Liver (tissue), 9 donors: ENCODE measurements around the gene BABAM1. TPM values are rescaled to one million over a fixed set of nuclear protein-coding genes. Genes with fewer than 3 reads are reported as not detected.

Experiments used
- DNase-seq: peaks from one replicate; pipeline ENCODE4 v3.0.0-alpha.2; 2017; ENCODE audit warnings: low spot score
- H3K27ac ChIP-seq, 2 donors: one replicate each; pipeline ENCODE4 v1.7.0; 2013; ENCODE audit warnings: inconsistent platforms in 2 of 2, low read length in 2 of 2, control low read depth in 1 of 2, low read depth in 1 of 2, mild to moderate bottlenecking in 1 of 2
- H3K27me3 ChIP-seq, 4 donors: one replicate each; pipeline versions ENCODE4 v1.6.1 to v1.7.0; 2013; ENCODE audit warnings: low read length in 3 of 4, inconsistent platforms in 1 of 4, mild to moderate bottlenecking in 1 of 4, moderate library complexity in 1 of 4; ENCODE audit not compliant: control insufficient read depth in 4 of 4, insufficient read depth in 4 of 4
- H3K36me3 ChIP-seq, 4 donors: one replicate each; pipeline versions ENCODE4 v1.6.1 to v1.7.0; 2013; ENCODE audit warnings: low read length in 3 of 4, mild to moderate bottlenecking in 3 of 4, low read depth in 1 of 4, moderate library complexity in 1 of 4; ENCODE audit not compliant: control insufficient read depth in 4 of 4, insufficient read depth in 3 of 4
- H3K4me1 ChIP-seq, 4 donors: one replicate each; pipeline versions ENCODE4 v1.6.1 to v1.7.0; 2013; ENCODE audit warnings: low read length in 3 of 4, mild to moderate bottlenecking in 3 of 4, moderate library complexity in 1 of 4; ENCODE audit not compliant: control insufficient read depth in 4 of 4, insufficient read depth in 4 of 4
- H3K4me3 ChIP-seq, 3 donors: one replicate each; pipeline versions ENCODE4 v1.6.1 to v1.7.0; 2013; ENCODE audit warnings: low read length in 3 of 3, control low read depth in 1 of 3, low read depth in 1 of 3, mild to moderate bottlenecking in 1 of 3
- H3K9ac ChIP-seq, 2 donors: one replicate each; pipeline ENCODE4 v1.7.0; 2013; ENCODE audit warnings: low read length in 2 of 2, mild to moderate bottlenecking in 2 of 2, moderate library complexity in 2 of 2, control low read depth in 1 of 2, low read depth in 1 of 2
- H3K9me3 ChIP-seq, 4 donors: one replicate each; pipeline versions ENCODE4 v1.6.1 to v1.7.0; 2013; ENCODE audit warnings: low read length in 3 of 4; ENCODE audit not compliant: control insufficient read depth in 4 of 4
- EGR1 ChIP-seq, 2 donors: IDR thresholded peaks; 2 replicates each; pipeline ENCODE4 v1.6.1; 2016 to 2018; ENCODE audit warnings: antibody characterized with exemption in 2 of 2, low read depth in 2 of 2
- FOXA1 ChIP-seq: IDR thresholded peaks from 2 replicates; pipeline ENCODE4 v1.6.1; 2016; ENCODE audit warnings: antibody characterized with exemption
- FOXA2 ChIP-seq: IDR thresholded peaks from 2 replicates; pipeline ENCODE4 v1.6.1; 2016; ENCODE audit warnings: antibody characterized with exemption
- GABPA ChIP-seq, 2 donors: IDR thresholded peaks in 1 of 2; conservative IDR thresholded peaks in 1 of 2; 2 replicates each; pipeline ENCODE4 v1.6.1; 2016; ENCODE audit warnings: antibody characterized with exemption in 2 of 2, mild to moderate bottlenecking in 1 of 2, moderate library complexity in 1 of 2
- HNF4A ChIP-seq, 2 donors: conservative IDR thresholded peaks; 2 replicates each; pipeline ENCODE4 v1.6.1; 2016; ENCODE audit warnings: antibody characterized with exemption in 2 of 2, mild to moderate bottlenecking in 2 of 2
- HNF4G ChIP-seq: IDR thresholded peaks from 2 replicates; pipeline ENCODE4 v1.6.1; 2016; ENCODE audit warnings: antibody characterized with exemption
- JUND ChIP-seq, 2 donors: IDR thresholded peaks; 2 replicates each; pipeline ENCODE4 v1.6.1; 2016; ENCODE audit warnings: antibody characterized with exemption in 2 of 2
- NR2F2 ChIP-seq: IDR thresholded peaks from 2 replicates; pipeline ENCODE4 v1.6.1; 2016; ENCODE audit warnings: antibody characterized with exemption
- RAD21 ChIP-seq, 2 donors: IDR thresholded peaks; 2 replicates each; pipeline ENCODE4 v1.6.1; 2016; ENCODE audit warnings: antibody characterized with exemption in 2 of 2, mild to moderate bottlenecking in 2 of 2
- RXRA ChIP-seq, 2 donors: IDR thresholded peaks; 2 replicates each; pipeline ENCODE4 v1.6.1; 2017 to 2018; ENCODE audit warnings: antibody characterized with exemption in 2 of 2, mild to moderate bottlenecking in 1 of 2
- SP1 ChIP-seq: IDR thresholded peaks from 2 replicates; pipeline ENCODE4 v1.6.1; 2018; ENCODE audit warnings: antibody characterized with exemption, mild to moderate bottlenecking
- TAF1 ChIP-seq: conservative IDR thresholded peaks from 2 replicates; pipeline ENCODE4 v1.6.1; 2016; ENCODE audit warnings: antibody characterized with exemption, mild to moderate bottlenecking
- YY1 ChIP-seq: IDR thresholded peaks from 2 replicates; pipeline ENCODE4 v1.6.1; 2016; ENCODE audit warnings: antibody characterized with exemption, mild to moderate bottlenecking
- WGBS: extraction: QIAGEN DNeasy Blood & Tissue Kit; methylation state at CpG from one replicate; pipeline ENCODE4 v1.1.7; 2013; 5-methylcytosine and 5-hydroxymethylcytosine counted together
- polyA plus RNA-seq, 2 donors: library from polyadenylated mRNA; stranded (reverse) in 1 of 2; unstranded in 1 of 2; fragments of 200-250 nt in 1 of 2; fragments of >200 nt in 1 of 2; fragmentation: Nextera tagmentation in 1 of 2; extraction: Ambion mirVana in 1 of 2; gene quantifications; one replicate each; pipeline versions ENCODE4 v1.2.1 to v1.2.3, GENCODE V29; 2013 to 2015
- total RNA-seq, 2 donors: library from RNA; depleted of rRNA; stranded (reverse); fragments of >200 nt; gene quantifications; one replicate each; pipeline ENCODE4 v1.2.3, GENCODE V29; 2014
- TF ChIP-seq, protein P1 (sequence below): IDR thresholded peaks from 2 replicates; pipeline ENCODE4 v1.6.1; 2016; ENCODE audit warnings: antibody characterized with exemption, mild to moderate bottlenecking
- TF ChIP-seq, protein P2 (sequence below): IDR thresholded peaks from 2 replicates; pipeline ENCODE4 v1.6.1; 2016; ENCODE audit warnings: antibody characterized with exemption
- TF ChIP-seq, protein P3 (sequence below): IDR thresholded peaks from 2 replicates; pipeline ENCODE4 v1.6.1; 2016; ENCODE audit warnings: antibody characterized with exemption
- TF ChIP-seq, protein P4 (sequence below): IDR thresholded peaks from 2 replicates; pipeline ENCODE4 v1.6.1; 2016; ENCODE audit warnings: antibody characterized with exemption
- TF ChIP-seq, protein P5 (sequence below): fragments of 150-350 bp; IDR thresholded peaks from 2 replicates; pipeline ENCODE4 v1.5.1; 2017; ENCODE audit warnings: improper control_type of control experiment, low read depth, low read length; ENCODE audit not compliant: missing input control
- donor health status: healthy.
- donor health status: healthy.
- donor health status: healthy.
- donor health status: healthy.
- donor health status: healthy.

The BABAM1 gene
- total and polyA plus RNA-seq, 4 donors, result 29.3 to 47.0 (median 33.5) TPM

DNA sequence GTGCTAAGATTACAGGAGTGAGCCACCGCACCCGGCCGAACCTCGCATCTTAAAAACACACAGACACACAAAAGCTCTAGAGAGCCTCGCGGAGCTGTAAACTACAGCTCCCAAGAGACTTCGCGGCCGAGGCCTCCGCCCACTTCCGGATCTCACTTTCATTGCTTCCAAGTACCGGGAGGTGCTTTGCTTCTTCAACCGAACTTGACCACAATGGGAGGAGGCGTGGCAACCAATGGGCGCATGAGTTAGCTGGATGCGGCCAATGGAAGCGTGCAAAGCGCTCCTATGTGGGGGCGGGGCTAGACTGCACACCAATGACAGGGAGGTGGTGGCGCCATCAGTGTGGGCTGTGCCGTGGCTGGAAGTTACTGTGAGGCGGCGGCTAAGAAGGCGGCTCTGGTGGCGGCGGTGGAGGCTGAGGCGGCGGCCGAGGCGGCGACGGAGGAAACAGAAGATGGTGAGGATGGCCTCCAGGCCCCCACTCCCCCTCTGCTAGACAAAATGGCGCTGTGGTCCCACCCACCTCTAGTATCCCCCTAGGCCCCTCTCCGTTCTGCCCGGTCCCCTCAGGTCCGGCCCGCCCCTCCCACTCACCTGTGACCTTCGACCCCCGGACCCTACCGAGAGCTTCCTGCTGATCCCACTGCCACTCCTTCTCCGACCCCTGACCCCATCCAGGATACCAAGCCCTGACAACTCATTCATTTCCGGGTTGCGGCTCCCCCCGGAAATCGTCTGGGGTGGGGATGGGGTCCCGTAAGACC, 42.1 kb downstream of the BABAM1 start, which contains the start of gene DDA1:
DDA1 (plus strand) TSS at position 366 of the 767 bp plus-strand sequence; CDS start at position 458, 92 bp downstream.
- peak in 1 of 2 donors; percentile 53 for TF ChIP-seq JUND (IDR thresholded peaks at IDR 0.05)
- no peak for TF ChIP-seq HNF4G
- TF ChIP-seq YY1, result peak; percentile 94
- no peak for TF ChIP-seq FOXA1
- peak; percentile 65 to 88 for TF ChIP-seq GABPA (IDR thresholded peaks at IDR 0.05 in 1 of 2, conservative IDR thresholded peaks at IDR 0.05 in 1 of 2)
- TF ChIP-seq HNF4A (conservative IDR thresholded peaks at IDR 0.05), result peak; percentile 15 to 50
- peak; percentile 53 to 76 for TF ChIP-seq EGR1 (IDR thresholded peaks at IDR 0.05; ENCODE audit: low read depth in 2 of 2)
- TF ChIP-seq, protein P1, sequence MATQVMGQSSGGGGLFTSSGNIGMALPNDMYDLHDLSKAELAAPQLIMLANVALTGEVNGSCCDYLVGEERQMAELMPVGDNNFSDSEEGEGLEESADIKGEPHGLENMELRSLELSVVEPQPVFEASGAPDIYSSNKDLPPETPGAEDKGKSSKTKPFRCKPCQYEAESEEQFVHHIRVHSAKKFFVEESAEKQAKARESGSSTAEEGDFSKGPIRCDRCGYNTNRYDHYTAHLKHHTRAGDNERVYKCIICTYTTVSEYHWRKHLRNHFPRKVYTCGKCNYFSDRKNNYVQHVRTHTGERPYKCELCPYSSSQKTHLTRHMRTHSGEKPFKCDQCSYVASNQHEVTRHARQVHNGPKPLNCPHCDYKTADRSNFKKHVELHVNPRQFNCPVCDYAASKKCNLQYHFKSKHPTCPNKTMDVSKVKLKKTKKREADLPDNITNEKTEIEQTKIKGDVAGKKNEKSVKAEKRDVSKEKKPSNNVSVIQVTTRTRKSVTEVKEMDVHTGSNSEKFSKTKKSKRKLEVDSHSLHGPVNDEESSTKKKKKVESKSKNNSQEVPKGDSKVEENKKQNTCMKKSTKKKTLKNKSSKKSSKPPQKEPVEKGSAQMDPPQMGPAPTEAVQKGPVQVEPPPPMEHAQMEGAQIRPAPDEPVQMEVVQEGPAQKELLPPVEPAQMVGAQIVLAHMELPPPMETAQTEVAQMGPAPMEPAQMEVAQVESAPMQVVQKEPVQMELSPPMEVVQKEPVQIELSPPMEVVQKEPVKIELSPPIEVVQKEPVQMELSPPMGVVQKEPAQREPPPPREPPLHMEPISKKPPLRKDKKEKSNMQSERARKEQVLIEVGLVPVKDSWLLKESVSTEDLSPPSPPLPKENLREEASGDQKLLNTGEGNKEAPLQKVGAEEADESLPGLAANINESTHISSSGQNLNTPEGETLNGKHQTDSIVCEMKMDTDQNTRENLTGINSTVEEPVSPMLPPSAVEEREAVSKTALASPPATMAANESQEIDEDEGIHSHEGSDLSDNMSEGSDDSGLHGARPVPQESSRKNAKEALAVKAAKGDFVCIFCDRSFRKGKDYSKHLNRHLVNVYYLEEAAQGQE, result peak; percentile 69
- peak; percentile 41 for TF ChIP-seq TAF1
- TF ChIP-seq SP1, result peak; percentile 97
- TF ChIP-seq, protein P2, sequence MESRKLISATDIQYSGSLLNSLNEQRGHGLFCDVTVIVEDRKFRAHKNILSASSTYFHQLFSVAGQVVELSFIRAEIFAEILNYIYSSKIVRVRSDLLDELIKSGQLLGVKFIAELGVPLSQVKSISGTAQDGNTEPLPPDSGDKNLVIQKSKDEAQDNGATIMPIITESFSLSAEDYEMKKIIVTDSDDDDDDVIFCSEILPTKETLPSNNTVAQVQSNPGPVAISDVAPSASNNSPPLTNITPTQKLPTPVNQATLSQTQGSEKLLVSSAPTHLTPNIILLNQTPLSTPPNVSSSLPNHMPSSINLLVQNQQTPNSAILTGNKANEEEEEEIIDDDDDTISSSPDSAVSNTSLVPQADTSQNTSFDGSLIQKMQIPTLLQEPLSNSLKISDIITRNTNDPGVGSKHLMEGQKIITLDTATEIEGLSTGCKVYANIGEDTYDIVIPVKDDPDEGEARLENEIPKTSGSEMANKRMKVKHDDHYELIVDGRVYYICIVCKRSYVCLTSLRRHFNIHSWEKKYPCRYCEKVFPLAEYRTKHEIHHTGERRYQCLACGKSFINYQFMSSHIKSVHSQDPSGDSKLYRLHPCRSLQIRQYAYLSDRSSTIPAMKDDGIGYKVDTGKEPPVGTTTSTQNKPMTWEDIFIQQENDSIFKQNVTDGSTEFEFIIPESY, result no peak
- no peak for TF ChIP-seq RAD21 (IDR thresholded peaks at IDR 0.05)
- TF ChIP-seq NR2F2, result peak; percentile 87
- TF ChIP-seq, protein P3, sequence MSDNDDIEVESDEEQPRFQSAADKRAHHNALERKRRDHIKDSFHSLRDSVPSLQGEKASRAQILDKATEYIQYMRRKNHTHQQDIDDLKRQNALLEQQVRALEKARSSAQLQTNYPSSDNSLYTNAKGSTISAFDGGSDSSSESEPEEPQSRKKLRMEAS, result peak; percentile 42
- peak; percentile 25 to 31 for TF ChIP-seq RXRA (IDR thresholded peaks at IDR 0.05)
- TF ChIP-seq FOXA2, result no peak
- TF ChIP-seq, protein P4, sequence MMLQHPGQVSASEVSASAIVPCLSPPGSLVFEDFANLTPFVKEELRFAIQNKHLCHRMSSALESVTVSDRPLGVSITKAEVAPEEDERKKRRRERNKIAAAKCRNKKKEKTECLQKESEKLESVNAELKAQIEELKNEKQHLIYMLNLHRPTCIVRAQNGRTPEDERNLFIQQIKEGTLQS, result no peak
- TF ChIP-seq, protein P5, sequence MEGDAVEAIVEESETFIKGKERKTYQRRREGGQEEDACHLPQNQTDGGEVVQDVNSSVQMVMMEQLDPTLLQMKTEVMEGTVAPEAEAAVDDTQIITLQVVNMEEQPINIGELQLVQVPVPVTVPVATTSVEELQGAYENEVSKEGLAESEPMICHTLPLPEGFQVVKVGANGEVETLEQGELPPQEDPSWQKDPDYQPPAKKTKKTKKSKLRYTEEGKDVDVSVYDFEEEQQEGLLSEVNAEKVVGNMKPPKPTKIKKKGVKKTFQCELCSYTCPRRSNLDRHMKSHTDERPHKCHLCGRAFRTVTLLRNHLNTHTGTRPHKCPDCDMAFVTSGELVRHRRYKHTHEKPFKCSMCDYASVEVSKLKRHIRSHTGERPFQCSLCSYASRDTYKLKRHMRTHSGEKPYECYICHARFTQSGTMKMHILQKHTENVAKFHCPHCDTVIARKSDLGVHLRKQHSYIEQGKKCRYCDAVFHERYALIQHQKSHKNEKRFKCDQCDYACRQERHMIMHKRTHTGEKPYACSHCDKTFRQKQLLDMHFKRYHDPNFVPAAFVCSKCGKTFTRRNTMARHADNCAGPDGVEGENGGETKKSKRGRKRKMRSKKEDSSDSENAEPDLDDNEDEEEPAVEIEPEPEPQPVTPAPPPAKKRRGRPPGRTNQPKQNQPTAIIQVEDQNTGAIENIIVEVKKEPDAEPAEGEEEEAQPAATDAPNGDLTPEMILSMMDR, result no peak

More for the DNA sequence above, 42.1 kb downstream of the BABAM1 start, which contains the start of gene DDA1:
- WGBS, result under 1% methylated on average over 46 of the region's 46 CpGs
- peak; percentile 98 for DNase-seq
- no peaks in the 10 kb centered on the region for H3K27me3 ChIP-seq
- peak within 1 kb of the TSS; percentile 45 to 66 for H3K9ac ChIP-seq
- no peaks in the 10 kb centered on the region for H3K9me3 ChIP-seq
- peak within 1 kb of the TSS; percentile 57 to 89 (median 80) for H3K4me3 ChIP-seq
- peaks cover 3 to 50% (median 35%) of the 10 kb centered on the region in 4 donors for H3K4me1 ChIP-seq
- peaks cover under 1 to 12% (median 6%) of the 10 kb centered on the region in 4 donors for H3K36me3 ChIP-seq
- peak within 1 kb of the TSS; percentile 42 to 52 for H3K27ac ChIP-seq
